K562 (cell line): Measurements from ENCODE around the gene HIVEP2. TPM values are rescaled to one million over a fixed set of nuclear protein-coding genes. Genes with fewer than 3 reads are reported as not detected.

Source experiments
- ATAC-seq: fragments of 200-7000 bp; cut with Tn5 transposase; 3 replicates; pipeline ENCODE4 v1.9.1; 2020; ENCODE audit warnings: moderate library complexity
- BruUV-seq: library from RNA; stranded (reverse); fragments of 400-500 nt; replicated peaks from 2 replicates; lab custom pipeline; 2021; lab: Mats Ljungman, UMichigan
- CTCF ChIA-PET: fragments of 300-600 bp; formaldehyde crosslinking; extraction: SDS; loops from one replicate; lab custom pipeline; 2021; ENCODE audit warnings: low intra/inter-chr PET ratio; lab: Yijun Ruan, JAX
- POLR2A ChIA-PET: fragments of 300-600, 350-650 bp; sonication (Branson Sonifier 250); formaldehyde crosslinking; extraction: SDS; loops from one replicate; lab custom pipeline; 2021; ENCODE audit warnings: antibody characterized with exemption, inconsistent platforms; lab: Yijun Ruan, JAX
- DNase-seq, 4 experiments: peaks; one replicate each; pipeline versions ENCODE4 v3.0.0 to v3.0.0-alpha.2; 2011 to 2018; ENCODE audit warnings: low spot score in 3 of 4, mixed read lengths in 3 of 4; ENCODE audit errors: extremely low read depth in 1 of 4
- FAIRE-seq: peaks from 2 replicates; lab custom pipeline; 2011; peaks lifted over from hg19 to GRCh38; lab: Jason Lieb, UNC
- H2AFZ ChIP-seq: 2 replicates; pipeline ENCODE4 v1.6.0; 2011; ENCODE audit warnings: low read depth, low read length, control low read depth, inconsistent platforms
- H3K27ac ChIP-seq: fragments of 200-600 bp; 3 replicates; pipeline ENCODE4 v1.8.0; 2011; ENCODE audit warnings: low read depth, mild to moderate bottlenecking, control low read depth, inconsistent platforms, low read length, moderate library complexity, mixed read lengths; ENCODE audit errors: extremely low read depth
- H3K27me3 ChIP-seq, 2 experiments: fragments of 300-600 bp in 1 of 2; 2 replicates in 1 of 2; 3 replicates in 1 of 2; pipeline versions ENCODE4 v1.6.0 to v1.8.0; 2011; ENCODE audit warnings: inconsistent platforms in 2 of 2, low read length in 2 of 2, mild to moderate bottlenecking in 1 of 2, mixed read lengths in 1 of 2, moderate library complexity in 1 of 2; ENCODE audit not compliant: control insufficient read depth in 2 of 2, insufficient read depth in 2 of 2
- H3K36me3 ChIP-seq: fragments of 300-600 bp; 3 replicates; pipeline ENCODE4 v1.8.0; 2011; ENCODE audit warnings: mild to moderate bottlenecking, low read length, inconsistent platforms; ENCODE audit not compliant: control insufficient read depth, insufficient read depth
- H3K4me1 ChIP-seq, 2 experiments: fragments of 200-600 bp in 1 of 2; replicated peaks in 1 of 2; 2 replicates in 1 of 2; 3 replicates in 1 of 2; pipeline versions ENCODE4 v1.5.1 to v1.8.0; 2011; ENCODE audit warnings: inconsistent platforms in 2 of 2, low read length in 2 of 2, mild to moderate bottlenecking in 1 of 2, mixed read lengths in 1 of 2, moderate library complexity in 1 of 2; ENCODE audit not compliant: control insufficient read depth in 2 of 2, insufficient read depth in 2 of 2
- H3K4me2 ChIP-seq: 2 replicates; pipeline ENCODE4 v1.6.1; 2011; ENCODE audit warnings: low read length, control low read depth, inconsistent platforms, mixed read lengths; ENCODE audit not compliant: insufficient read depth
- H3K4me3 ChIP-seq: fragments of 200-600 bp; sonication (generic), shearing (Covaris generic); 2 replicates; pipeline ENCODE4 v1.5.1; 2016; ENCODE audit warnings: control low read depth, inconsistent platforms
- H3K79me2 ChIP-seq: fragments of 200-600 bp; 3 replicates; pipeline ENCODE4 v1.8.0; 2011; ENCODE audit warnings: low read length, inconsistent platforms; ENCODE audit not compliant: control insufficient read depth, insufficient read depth
- H3K9ac ChIP-seq, 2 experiments: 2 replicates each; pipeline versions ENCODE4 v1.6.0 to v1.6.1; 2011; ENCODE audit warnings: low read depth in 2 of 2, low read length in 2 of 2, control low read depth in 1 of 2, inconsistent platforms in 1 of 2, mild to moderate bottlenecking in 1 of 2, mixed read lengths in 1 of 2; ENCODE audit not compliant: insufficient read depth in 1 of 2
- H3K9me1 ChIP-seq: one replicate; pipeline ENCODE4 v1.6.0; 2011; ENCODE audit warnings: inconsistent platforms, mild to moderate bottlenecking, low read length, moderate library complexity; ENCODE audit not compliant: control insufficient read depth, insufficient read depth
- H3K9me3 ChIP-seq: replicated peaks from 2 replicates; pipeline ENCODE4 v1.5.1; 2011; ENCODE audit warnings: low read depth, low read length, inconsistent platforms; ENCODE audit not compliant: control insufficient read depth, insufficient read depth
- H4K20me1 ChIP-seq: replicated peaks from 2 replicates; pipeline ENCODE4 v1.6.1; 2011; ENCODE audit warnings: low read length, inconsistent platforms, mixed read lengths; ENCODE audit not compliant: control insufficient read depth, insufficient read depth
- ADNP ChIP-seq: fragments of 200-800 bp; sonication (Bioruptor generic); IDR thresholded peaks from 2 replicates; pipeline ENCODE4 v1.6.1; 2016; ENCODE audit warnings: missing genetic modification characterization, missing compliant biosample characterization
- ILF3 ChIP-seq: fragments of 450-650 bp; IDR thresholded peaks from 2 replicates; pipeline ENCODE4 v1.6.1; 2018; ENCODE audit warnings: antibody characterized with exemption, mild to moderate bottlenecking, moderate library complexity, borderline replicate concordance
- RCOR1 ChIP-seq, 2 experiments: IDR thresholded peaks; 2 replicates each; pipeline ENCODE4 v1.6.1; 2012; ENCODE audit warnings: low read depth in 2 of 2, low read length in 2 of 2, borderline replicate concordance in 1 of 2, improper control_type of control experiment in 1 of 2
- SIN3B ChIP-seq: fragments of 450-650 bp; IDR thresholded peaks from 2 replicates; pipeline ENCODE4 v1.6.1; 2017; ENCODE audit warnings: low read depth, mild to moderate bottlenecking, moderate library complexity
- SMARCA5 ChIP-seq: fragments of 450-650 bp; IDR thresholded peaks from 2 replicates; pipeline ENCODE4 v1.6.1; 2016
- SP1 ChIP-seq: sonication (generic); formaldehyde crosslinking; IDR thresholded peaks from 2 replicates; pipeline ENCODE4 v1.8.1; 2022; ENCODE audit warnings: mild to moderate bottlenecking, missing genetic modification reagents
- SREBF2 ChIP-seq: sonication (generic); formaldehyde crosslinking; IDR thresholded peaks from 2 replicates; pipeline ENCODE4 v1.4.0; 2020; ENCODE audit warnings: mild to moderate bottlenecking, missing genetic modification reagents
- TEAD4 ChIP-seq, 2 experiments: sonication (generic) in 1 of 2; formaldehyde crosslinking in 1 of 2; IDR thresholded peaks; 2 replicates each; pipeline versions ENCODE4 v1.6.1 to v1.8.0; 2012 to 2022; ENCODE audit warnings: borderline replicate concordance in 1 of 2, inconsistent platforms in 1 of 2, low read length in 1 of 2, mild to moderate bottlenecking in 1 of 2, missing genetic modification reagents in 1 of 2
- ZBTB34 ChIP-seq: fragments of 250-450 bp; sonication (Bioruptor Pico); IDR thresholded peaks from 2 replicates; pipeline ENCODE4 v1.8.0; 2021; ENCODE audit warnings: mild to moderate bottlenecking, moderate library complexity
- ZKSCAN1 ChIP-seq: fragments of 150-350 bp; IDR thresholded peaks from 2 replicates; pipeline ENCODE4 v1.6.1; 2016; ENCODE audit warnings: low read depth, low read length
- ZNF239 ChIP-seq: fragments of 250-450 bp; sonication (Bioruptor Pico); IDR thresholded peaks from 2 replicates; pipeline ENCODE4 v1.4.0; 2020; ENCODE audit warnings: mild to moderate bottlenecking
- WGBS: fragments of 100-300 bp; shearing (Covaris generic); methylation state at CpG from one replicate; pipeline ENCODE4 v1.1.6; 2016; ENCODE audit warnings: low coverage, mixed read lengths; ENCODE audit not compliant: insufficient coverage; ENCODE audit errors: missing lambda C conversion rate; 5-methylcytosine and 5-hydroxymethylcytosine counted together
- in situ Hi-C: fragments of 300-500 bp; cut with MboI; formaldehyde crosslinking; loops from 4 replicates; pipeline ENCODE4 v1.15.0; 2018; ENCODE audit warnings: inconsistent platforms, mixed read lengths
- intact Hi-C: fragments of 100-400 bp; cut with micrococcal nuclease; formaldehyde crosslinking; loops from 2 replicates; pipeline ENCODE4 v1.14.2; 2022
- polyA plus RNA-seq, 8 experiments: library from polyadenylated mRNA; depleted of rRNA in 4 of 8; stranded (reverse) in 5 of 8; unstranded in 3 of 8; fragments of >200 nt; fragmentation: Nextera tagmentation in 2 of 8; fragmentation: Illumina TruSeq in 1 of 8; extraction: Ambion mirVana in 2 of 8; extraction: Trizol in 1 of 8; gene quantifications; 2 replicates each; pipeline versions ENCODE4 v1.2.1 to v1.2.3, GENCODE V29; 2011 to 2014; ENCODE audit warnings: inconsistent platforms in 1 of 8, missing spikeins in 1 of 8
- total RNA-seq, 7 experiments: library from RNA; depleted of rRNA in 6 of 7; stranded (reverse); fragments of >200 nt in 6 of 7; fragmentation: Illumina TruSeq in 2 of 7; extraction: Trizol in 2 of 7; gene quantifications; 2 replicates each; pipeline versions ENCODE4 v1.2.1 to v1.2.3, GENCODE V29; 2011 to 2021; ENCODE audit warnings: low replicate concordance in 1 of 7

Gene HIVEP2
- total and polyA plus RNA-seq, 9 of the 15 experiments (the other 6 are each of a cell fraction or from before 2014, with no cell fraction given) = under 0.01 to 1.2 (median 0.31) TPM

GRCh38 chr6:142934599-142934998 is 10.4 kb downstream of the HIVEP2 start:
- DNase-seq = no peak
- no peak overlapping the region for H3K27ac ChIP-seq
- BruUV-seq = no TSS peak
- no peak overlapping the region for H3K4me3 ChIP-seq
- no peak for ATAC-seq
- H3K4me1 ChIP-seq = no peaks in the 10 kb centered on the region
- no peaks in the 10 kb centered on the region for H4K20me1 ChIP-seq
- 3% methylated on average over 3 of the region's 3 CpGs for WGBS
- H3K9me3 ChIP-seq = no peaks in the 10 kb centered on the region
- in situ Hi-C loops = no loop called here
- FAIRE-seq = no peak
- no peak overlapping the region for H3K9ac ChIP-seq
- H3K9me1 ChIP-seq = no peaks in the 10 kb centered on the region
- H3K4me2 ChIP-seq = no peak overlapping the region
- ChIA-PET POLR2A (no interaction called here), CTCF (no interaction called here)
- H2AFZ ChIP-seq = no peak overlapping the region
- H3K27me3 ChIP-seq = no peaks in the 10 kb centered on the region; a peak in 1 of 5 replicates
- H3K36me3 ChIP-seq = no peaks in the 10 kb centered on the region
- intact Hi-C loops = no loop called here
- H3K79me2 ChIP-seq = no peaks in the 10 kb centered on the region
- TF ChIP-seq SIN3B (no peak), ZNF239 (CRISPR knock-in tag) (no peak), ADNP (tag) (no peak), SP1 (CRISPR knock-in tag) (no peak), ZKSCAN1 (no peak), TEAD4 (IDR thresholded peaks at IDR 0.05; ENCODE audit: low read length) (no peak), TEAD4 (CRISPR knock-in tag; IDR thresholded peaks at IDR 0.05; ENCODE audit: borderline replicate concordance) (no peak), RCOR1 (IDR thresholded peaks at IDR 0.05; ENCODE audit: borderline replicate concordance in 1 of 2, low read depth in 2 of 2, low read length in 2 of 2) (no peak), ILF3 (no peak), SREBF2 (CRISPR knock-in tag) (no peak), ZBTB34 (CRISPR knock-in tag) (no peak), SMARCA5 (no peak)
